Activated naive CD4-positive, alpha-beta T cell treated with anti-CD3 and anti-CD28 coated beads, Interleukin-2, amount 50 U/mL, for 72 hours (primary cell): Measurements from ENCODE around the gene C2orf80. TPM values are rescaled to one million over a fixed set of nuclear protein-coding genes. Genes with fewer than 3 reads are reported as not detected.
"Not testable (repeated sequence)": the region's sequence is repeated elsewhere in the genome, so short reads cannot be mapped to it uniquely, and the experiment has no call there.

Experiments used
- ATAC-seq, 2 donors: fragments of 150-1000 bp; cut with Tn5 transposase; 2 replicates each; pipeline ENCODE4 v1.10.0; 2021; ENCODE audit warnings: mild to moderate bottlenecking in 2 of 2, moderate library complexity in 2 of 2
- DNase-seq, 2 donors: peaks; one replicate each; pipeline ENCODE4 v3.0.0; 2021 to 2022; ENCODE audit warnings: low spot score in 2 of 2
- H3K27ac Mint-ChIP-seq, 2 donors: one replicate each; pipeline ENCODE4 v1.8.0; 2022; ENCODE audit warnings: mild to moderate bottlenecking in 2 of 2, mixed read lengths in 2 of 2
- H3K36me3 Mint-ChIP-seq, 2 donors: one replicate each; pipeline ENCODE4 v1.8.0; 2022; ENCODE audit warnings: mixed read lengths in 2 of 2
- H3K9me3 Mint-ChIP-seq, 2 donors: one replicate each; pipeline ENCODE4 v1.8.0; 2022; ENCODE audit warnings: mixed read lengths in 2 of 2
- total RNA-seq, 2 donors: library from RNA; stranded (reverse); gene quantifications; one replicate each; pipeline ENCODE4 v1.2.3, GENCODE V29; 2022

Gene C2orf80
- total RNA-seq, 2 donors from 2014 or later, result not detected

DNA sequence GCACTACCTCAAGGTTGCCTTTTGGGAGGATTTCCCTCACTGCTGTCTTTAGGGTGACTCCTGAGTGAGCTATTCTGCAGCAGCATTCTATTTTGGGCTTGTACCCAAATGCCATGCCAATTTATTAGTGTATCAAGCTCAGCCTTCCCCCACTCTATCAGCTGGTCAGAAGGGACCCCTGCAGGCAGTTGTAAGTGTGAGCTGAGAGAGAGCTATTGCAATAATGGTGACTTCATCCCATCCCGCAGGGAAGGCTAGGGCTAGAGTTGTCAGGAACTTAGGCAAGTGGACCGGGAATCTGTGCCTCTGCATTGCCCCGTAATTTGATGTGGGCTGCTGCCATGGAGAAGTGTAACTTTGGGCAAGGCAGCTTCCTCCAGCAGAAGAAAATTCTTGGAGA lies 42.1 kb downstream of the C2orf80 start:
- ATAC-seq, result no peak
- Mint-ChIP-seq H3K9me3 (peaks cover 7% of the 10 kb centered on the region in 2 donors), H3K36me3 (no peaks in the 10 kb centered on the region), H3K27ac (no peak overlapping the region)
- DNase-seq, result no peak

DNA sequence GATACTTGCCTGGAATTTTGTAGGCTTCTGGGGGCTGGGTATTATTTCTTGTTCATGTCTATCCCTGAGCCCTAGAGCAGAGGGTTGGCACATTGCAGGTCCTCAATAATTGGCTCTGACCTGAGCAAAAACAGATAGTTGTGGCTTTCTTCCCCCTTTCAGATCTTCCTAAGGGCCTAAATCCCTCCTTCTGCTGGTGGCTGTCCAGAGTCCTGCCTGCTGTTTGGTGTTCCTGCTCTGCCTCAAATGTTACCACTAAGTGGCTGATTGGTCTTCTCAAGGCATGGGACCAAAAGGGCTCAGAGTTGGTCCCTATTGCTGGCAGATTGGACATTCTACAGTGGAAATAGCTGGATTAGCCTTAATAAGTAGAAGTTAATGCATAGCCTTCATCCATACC lies 42.8 kb downstream of the C2orf80 start:
- Mint-ChIP-seq H3K27ac (no peak overlapping the region), H3K9me3 (peaks cover 7% of the 10 kb centered on the region in 2 donors), H3K36me3 (no peaks in the 10 kb centered on the region)
- no peak for ATAC-seq
- DNase-seq, result no peak

DNA sequence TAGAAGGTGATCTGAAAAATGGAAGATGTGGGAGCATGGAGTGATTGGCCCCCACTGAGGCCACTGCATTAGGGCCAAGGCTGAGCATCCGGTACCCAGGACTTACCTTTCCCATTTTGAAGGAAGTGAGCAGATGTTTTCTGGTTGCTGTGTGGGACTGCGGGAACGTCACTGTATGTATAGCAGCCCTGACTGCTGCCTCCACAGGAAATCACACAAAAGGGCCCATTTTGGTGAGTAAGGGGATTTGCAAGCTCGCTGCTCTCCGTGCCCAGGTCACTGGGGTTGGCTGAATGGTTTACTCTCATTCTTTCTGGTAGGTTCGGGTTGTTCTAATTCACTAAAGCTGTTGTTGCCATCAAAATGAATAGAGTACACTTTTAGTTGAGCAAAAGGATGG lies 43.8 kb downstream of the C2orf80 start, which contains the start of gene CRYGB:
Gene CRYGB, minus strand, starts transcription at position 153 of the 400 bp plus-strand sequence. Its CDS starts 38 bp downstream, at position 115.
- DNase-seq (no peak), ATAC-seq (no peak)
- peaks cover 7% of the 10 kb centered on the region in 2 donors for H3K9me3 Mint-ChIP-seq
- H3K36me3 Mint-ChIP-seq, result no peaks in the 10 kb centered on the region
- no peak within 1 kb of the TSS for H3K27ac Mint-ChIP-seq

DNA sequence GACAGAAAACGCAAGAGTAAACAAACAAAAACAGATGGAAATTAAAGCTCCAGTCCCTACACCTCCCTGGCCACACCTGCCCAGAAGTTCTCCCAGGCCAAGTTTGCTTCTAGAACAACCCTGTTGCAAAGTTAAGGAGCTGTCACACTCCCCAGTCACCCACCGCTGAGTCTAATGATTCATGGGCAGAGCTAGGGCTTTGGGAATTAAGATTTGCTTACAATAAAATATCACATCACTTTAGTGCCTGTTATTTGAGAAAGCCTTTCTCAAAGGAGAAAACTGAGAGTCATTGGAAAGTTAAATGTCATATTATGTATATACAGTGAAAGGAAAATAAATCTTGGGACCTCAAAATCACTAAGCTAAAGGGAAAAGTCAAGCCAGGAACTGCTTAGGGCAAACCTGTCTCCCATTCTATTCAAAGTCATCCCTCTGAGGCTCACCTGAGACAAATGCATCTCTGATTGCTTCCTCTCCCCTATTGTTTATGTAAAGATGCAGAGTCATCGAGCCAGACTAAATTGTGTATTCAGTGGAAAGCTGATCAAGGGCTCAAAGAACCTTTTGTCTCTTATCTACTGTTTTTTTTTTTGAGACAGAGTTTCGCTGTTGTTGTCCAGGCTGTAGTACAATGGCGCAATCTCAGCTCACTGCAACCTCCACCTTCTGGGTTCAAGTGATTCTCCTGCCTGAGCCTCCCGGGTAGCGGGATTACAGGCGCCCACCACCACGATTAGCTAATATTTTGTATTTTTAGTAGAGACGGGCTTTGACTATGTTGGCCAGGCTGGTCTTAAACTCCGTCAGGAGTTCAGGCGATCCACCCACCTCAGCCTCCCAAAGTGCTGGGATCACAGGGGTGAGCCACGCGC lies 46.7 kb downstream of the C2orf80 start:
- H3K36me3 Mint-ChIP-seq, result peaks cover under 1 to 3% of the 10 kb centered on the region in 2 donors
- no peak for ATAC-seq
- H3K9me3 Mint-ChIP-seq, result peaks cover 0 to under 1% of the 10 kb centered on the region in 2 donors
- H3K27ac Mint-ChIP-seq, result no peak overlapping the region
- no peak for DNase-seq

DNA sequence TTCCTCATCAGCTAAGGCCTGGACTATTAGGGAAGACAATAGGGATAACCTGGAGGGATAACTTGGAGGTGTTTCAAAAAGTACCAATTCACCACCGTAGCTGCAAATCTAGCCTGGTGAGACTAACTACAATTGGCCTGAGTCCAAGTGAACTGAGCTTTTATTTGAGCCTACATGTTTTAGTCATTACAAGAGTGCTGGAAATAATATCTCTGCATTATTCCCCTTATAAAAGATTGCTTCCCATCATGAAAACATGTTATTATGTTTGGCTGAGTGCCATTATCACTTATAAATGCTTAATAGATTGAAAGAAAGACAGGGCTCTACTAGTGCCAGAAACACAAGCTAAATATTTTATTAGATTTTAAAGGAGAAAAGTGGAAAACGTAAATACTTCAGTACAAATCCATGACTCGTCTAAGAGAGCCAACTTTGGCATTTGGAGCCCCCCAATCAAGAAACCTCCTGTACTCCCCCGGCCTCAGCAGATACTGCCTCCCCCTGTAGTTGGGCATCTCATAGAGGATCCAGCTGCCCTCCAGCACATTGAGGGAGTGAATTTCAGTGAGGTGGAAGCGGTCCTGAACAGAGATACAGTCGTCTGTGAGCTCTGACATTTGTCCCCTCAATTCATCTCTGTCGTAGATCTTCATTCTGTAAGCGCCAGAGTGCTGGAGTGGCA lies 47.4 kb downstream of the C2orf80 start:
- H3K9me3 Mint-ChIP-seq, result peaks cover 4 to 7% of the 10 kb centered on the region in 2 donors
- H3K27ac Mint-ChIP-seq, result no peak overlapping the region
- H3K36me3 Mint-ChIP-seq, result peaks cover 6 to 9% of the 10 kb centered on the region in 2 donors
- DNase-seq (no peak), ATAC-seq (no peak)

DNA sequence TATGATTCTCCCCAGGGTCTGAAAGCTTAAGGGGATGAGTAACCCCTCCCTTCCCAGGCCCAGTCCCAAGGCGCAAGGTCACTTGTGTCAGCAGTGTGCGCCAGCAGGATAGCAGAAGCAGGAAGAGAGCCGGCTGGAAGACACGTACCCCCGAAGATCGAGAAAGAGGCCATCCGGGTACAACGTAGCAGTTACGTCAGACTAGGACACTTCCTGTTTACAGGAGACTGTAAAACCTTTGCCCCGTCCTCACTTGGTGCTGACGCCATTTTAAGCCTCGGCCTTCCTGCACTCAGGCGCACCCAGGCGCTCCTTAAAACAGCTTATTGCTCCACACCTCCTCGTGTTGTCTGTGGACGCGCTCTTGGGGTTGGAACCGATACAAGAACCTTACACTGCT lies 50.4 kb downstream of the C2orf80 start:
- Mint-ChIP-seq H3K27ac (no peak overlapping the region), H3K36me3 (peaks cover 6 to 9% of the 10 kb centered on the region in 2 donors), H3K9me3 (peaks cover 4 to 7% of the 10 kb centered on the region in 2 donors)
- DNase-seq (no peak), ATAC-seq (no peak)

DNA sequence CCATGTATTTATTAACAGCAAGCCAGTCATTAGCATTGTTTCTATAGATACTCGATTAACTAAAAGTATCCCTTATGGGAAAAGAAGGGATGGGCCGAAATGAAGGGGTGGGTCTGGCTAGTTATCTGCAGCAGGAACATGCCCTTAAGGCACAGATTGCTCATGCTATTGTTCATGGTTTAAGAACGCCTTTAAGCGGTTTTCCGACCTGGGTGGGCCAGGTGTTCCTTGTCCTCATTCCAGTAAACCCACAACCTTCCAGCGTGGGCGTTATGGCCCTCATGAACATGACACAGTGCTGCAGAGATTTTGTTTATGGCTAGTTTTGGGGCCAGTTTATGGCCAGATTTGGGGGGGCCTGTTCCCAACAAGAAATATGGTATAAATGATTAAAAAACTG lies 51.5 kb downstream of the C2orf80 start:
- ATAC-seq, H3K27ac Mint-ChIP-seq, DNase-seq, H3K9me3 Mint-ChIP-seq, H3K36me3 Mint-ChIP-seq: not testable (repeated sequence)

DNA sequence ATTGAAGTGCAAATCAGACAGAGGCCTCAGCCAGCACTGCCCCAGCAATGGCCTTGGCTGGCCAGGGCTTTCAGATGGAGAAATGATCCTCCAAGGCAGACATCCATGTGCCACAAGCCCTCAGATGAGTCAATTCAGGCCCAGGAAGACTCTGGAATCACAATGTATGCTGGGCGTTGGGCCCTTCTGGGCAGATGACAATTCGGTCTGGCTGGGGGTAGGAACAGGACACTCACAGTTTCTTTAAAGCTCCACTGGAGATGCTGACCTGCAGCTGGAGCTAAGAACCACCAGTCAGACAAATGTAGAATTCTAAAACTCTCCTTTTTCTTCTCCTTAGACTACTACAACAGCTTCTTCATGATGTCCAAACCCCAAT lies 53.1 kb downstream of the C2orf80 start:
- Mint-ChIP-seq H3K9me3 (peaks cover 4 to 7% of the 10 kb centered on the region in 2 donors), H3K27ac (peak overlapping the region in 1 of 2 donors; percentile 18), H3K36me3 (peaks cover 6 to 9% of the 10 kb centered on the region in 2 donors)
- ATAC-seq, result no peak
- no peak for DNase-seq

DNA sequence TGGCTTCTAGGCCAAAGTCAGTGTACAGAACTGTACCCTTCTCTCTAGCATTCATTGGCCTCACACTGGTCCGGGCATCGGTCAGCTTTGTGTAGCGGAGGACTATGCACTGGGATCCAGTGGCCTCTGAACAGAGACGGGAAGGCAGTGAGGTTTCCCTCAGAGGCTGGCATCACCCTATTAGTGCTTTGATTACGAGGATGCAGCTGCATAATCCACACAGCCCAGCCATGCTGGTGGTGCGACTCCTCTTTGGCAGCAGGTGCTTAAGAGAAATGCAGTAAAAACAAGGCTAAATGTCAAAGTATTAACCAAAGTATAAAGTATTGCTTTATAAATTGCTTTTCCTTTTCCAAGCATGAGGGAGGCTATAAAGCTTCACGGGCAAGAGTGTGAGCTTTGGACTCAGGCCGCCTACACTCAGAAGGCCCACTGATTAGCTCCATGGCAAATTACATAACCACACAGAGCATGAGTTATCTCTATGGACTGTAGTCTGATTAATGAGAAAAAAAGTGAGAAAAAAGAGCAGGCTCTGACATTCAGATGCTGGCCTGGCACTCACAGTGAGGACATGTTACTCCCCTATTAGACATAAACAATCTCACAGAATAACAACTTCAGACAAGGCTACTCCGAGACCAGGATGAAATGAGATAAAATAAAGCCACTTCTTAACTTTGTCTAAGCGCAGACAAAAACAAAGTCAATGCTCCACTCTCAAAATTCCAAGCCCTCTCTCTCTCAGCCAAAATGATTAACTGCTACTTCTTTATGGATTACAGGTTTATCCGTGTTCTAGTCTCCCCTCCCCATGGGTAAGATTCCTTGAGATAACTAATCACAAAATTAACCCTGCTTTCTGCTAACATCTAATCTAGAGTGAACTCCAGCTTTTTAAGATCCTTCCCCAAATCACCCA lies 53.8 kb downstream of the C2orf80 start:
- H3K27ac Mint-ChIP-seq, result peak overlapping the region in 1 of 2 donors; percentile 18
- peaks cover 4 to 7% of the 10 kb centered on the region in 2 donors for H3K9me3 Mint-ChIP-seq
- peaks cover 6 to 9% of the 10 kb centered on the region in 2 donors for H3K36me3 Mint-ChIP-seq
- DNase-seq, result no peak
- ATAC-seq, result no peak

DNA sequence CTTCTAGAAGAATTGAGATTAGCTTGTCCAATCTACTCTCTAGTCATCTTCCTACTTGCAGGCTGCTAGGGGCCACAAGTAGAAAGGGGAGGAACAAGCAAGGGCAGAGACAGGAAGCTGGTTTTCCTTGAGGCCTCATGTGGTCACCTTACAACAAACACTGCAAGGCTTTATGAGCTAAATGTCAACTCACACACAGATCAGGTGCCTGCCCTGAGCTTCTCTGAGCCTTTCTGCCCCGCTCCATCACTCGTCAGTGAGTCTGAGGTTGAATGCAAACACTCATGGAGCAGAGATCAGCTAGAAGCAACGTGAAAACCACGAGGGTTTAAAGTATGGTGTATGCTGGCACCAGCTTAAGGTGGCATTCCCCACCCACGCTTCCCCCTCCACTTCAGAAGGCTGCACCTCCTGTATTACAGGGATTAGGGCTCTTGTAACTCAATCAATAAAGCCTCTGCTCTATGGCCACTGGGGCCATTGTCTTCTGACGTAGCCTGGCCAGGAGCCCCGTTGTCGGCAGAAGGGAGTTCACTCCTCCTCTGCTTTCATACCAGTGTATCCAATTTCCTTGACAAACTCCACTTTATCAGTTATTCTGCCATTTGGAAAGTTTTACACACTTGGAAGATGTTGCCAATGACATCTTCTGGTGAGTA lies 54.8 kb downstream of the C2orf80 start:
- ATAC-seq, result peak; percentile 52 to 78
- Mint-ChIP-seq H3K36me3 (peaks cover 6 to 9% of the 10 kb centered on the region in 2 donors), H3K9me3 (peaks cover 4 to 7% of the 10 kb centered on the region in 2 donors), H3K27ac (no peak overlapping the region)
- no peak for DNase-seq

DNA sequence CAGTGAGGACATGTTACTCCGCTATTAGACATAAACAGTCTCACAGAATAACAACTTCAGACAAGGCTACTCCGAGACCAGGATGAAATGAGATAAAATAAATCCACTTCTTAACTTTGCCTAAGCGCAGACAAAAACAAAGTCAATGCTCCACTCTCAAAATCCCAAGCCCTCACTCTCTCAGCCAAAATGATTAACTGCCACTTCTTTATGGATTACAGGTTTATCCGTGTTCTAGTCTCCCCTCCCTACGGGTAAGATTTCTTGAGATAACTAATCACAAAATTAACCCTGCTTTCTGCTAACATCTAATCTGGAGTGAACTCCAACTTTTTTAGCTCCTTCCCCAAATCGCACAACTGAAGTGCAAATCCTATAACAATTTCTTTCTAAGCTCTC lies 59.1 kb downstream of the C2orf80 start:
- Mint-ChIP-seq H3K9me3 (no peaks in the 10 kb centered on the region), H3K36me3 (no peaks in the 10 kb centered on the region), H3K27ac (no peak overlapping the region)
- DNase-seq (no peak), ATAC-seq (no peak)

DNA sequence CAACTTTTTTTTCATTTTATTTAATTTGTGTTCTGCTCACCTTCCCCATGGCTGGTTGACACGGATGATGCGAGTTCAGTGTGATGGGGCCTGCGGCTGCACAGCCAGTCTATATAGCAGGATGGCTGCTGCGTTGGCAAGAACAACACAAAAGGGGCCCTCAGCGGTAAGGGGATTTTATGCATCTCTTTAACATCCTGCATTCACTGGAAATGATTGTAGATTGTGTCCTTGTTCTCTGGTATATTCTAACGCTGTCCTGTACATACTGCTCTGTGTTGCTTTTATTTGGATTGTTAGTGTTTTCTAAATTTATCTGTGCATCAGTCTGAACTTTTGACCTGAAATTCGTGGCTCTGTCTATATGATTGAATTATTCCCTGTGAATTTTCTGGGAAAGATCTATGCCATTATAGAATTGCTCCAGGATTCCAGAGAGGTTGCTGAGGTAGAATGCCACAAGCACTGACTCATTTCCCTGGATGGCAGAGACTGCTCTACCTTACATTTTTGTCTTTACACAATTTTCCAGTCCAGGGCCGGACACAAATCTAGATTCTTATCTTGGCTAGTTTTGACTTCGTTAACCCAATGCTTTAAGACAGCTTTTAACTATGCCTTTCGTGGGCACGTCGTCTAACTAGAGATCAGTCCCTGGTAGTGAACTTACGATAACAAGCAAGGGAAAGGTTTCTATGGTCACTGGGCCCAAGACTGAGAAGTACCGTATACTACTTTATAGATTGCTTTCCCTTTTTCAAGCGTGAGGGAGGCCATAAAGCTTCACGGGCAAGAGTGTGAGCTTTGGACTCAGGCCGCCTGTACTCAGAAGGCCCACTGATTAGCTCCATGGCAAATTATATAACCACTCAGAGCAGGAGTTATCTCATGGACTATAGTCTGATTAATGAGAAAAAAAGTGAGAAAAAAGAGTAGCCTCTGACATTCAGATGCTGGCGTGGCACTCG lies 59.8 kb downstream of the C2orf80 start, which contains the start of gene CRYGC:
Gene CRYGC, minus strand, starts transcription at position 85 of the 968 bp plus-strand sequence. Its CDS starts 36 bp downstream, at position 49.
- H3K9me3 Mint-ChIP-seq, result no peaks in the 10 kb centered on the region
- DNase-seq (no peak), ATAC-seq (no peak)
- no peak within 1 kb of the TSS for H3K27ac Mint-ChIP-seq
- H3K36me3 Mint-ChIP-seq, result no peaks in the 10 kb centered on the region

DNA sequence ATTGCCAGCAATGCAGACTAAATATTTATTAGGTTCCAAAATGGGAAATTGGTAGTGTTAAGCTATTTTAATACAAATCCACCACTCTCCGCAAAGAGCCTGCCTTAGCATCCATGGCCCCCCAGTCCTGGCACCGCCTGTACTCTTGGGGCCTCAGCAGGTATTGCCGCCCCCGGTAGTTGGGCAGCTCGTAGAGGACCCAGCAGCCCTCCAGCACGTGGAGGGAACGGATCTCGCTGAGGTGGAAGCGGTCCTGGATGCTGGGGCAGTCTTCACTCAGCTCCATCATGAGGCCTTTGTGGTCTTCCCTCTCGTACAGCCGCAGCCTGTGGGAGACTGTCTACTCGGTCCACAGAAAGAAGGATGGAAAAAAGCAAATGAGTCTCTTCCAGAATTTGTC lies 61.7 kb downstream of the C2orf80 start:
- ATAC-seq (no peak), DNase-seq (no peak)
- no peak overlapping the region for H3K27ac Mint-ChIP-seq
- no peaks in the 10 kb centered on the region for H3K36me3 Mint-ChIP-seq
- H3K9me3 Mint-ChIP-seq, result no peaks in the 10 kb centered on the region

DNA sequence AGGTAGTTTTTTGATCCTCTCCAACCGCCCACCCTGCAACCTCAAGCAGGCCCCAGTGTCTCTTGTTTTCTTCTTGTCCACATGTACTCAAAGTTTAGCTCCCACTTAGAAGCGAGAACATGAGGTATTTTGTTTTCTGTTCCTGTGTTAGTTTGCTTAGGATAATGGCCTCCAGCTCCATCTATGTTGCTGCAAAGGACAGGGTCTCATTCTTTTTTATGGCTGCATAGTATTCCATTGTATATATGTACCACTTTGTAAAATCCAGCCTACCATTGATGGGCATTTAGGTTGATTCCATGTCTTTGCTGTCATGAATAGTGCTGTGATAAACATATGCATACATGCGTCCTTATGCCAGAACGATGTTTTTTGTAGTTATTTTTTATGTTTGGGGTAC lies 62.7 kb downstream of the C2orf80 start:
- Mint-ChIP-seq H3K9me3 (no peaks in the 10 kb centered on the region), H3K36me3 (no peaks in the 10 kb centered on the region), H3K27ac (no peak overlapping the region)
- DNase-seq (no peak), ATAC-seq (no peak)

DNA sequence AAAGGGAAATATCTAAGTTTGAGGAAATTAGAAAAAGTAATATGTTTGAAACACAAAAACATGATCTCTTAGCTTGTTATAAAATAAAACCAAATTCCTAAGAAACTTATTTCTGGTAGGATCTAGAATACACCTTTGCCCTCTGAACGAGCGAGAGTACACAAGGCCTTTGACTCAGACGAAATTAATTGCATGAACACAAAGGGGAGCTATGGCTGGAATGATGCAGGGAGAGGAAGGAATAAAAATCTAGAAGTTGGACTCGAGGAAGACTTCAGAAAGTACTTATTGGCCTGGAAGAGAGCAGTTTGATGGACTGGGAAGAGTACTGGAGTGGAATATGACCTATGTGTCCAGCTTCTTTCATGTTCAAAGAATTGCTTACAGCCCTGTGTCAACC lies 64.6 kb downstream of the C2orf80 start:
- Mint-ChIP-seq H3K9me3 (no peaks in the 10 kb centered on the region), H3K27ac (no peak overlapping the region), H3K36me3 (no peaks in the 10 kb centered on the region)
- DNase-seq, result no peak
- no peak for ATAC-seq
